ENCODE results near the gene C20orf202. TPM values are rescaled to one million over a fixed set of nuclear protein-coding genes. Genes with fewer than 3 reads are reported as not detected.

C20orf202 gene
- total and polyA plus RNA-seq, 9 of the 15 experiments (the other 6 are each of a cell fraction or from before 2014, with no cell fraction given), result 0.03 to 0.24 (median 0.15) TPM; not detected in 4

DNA sequence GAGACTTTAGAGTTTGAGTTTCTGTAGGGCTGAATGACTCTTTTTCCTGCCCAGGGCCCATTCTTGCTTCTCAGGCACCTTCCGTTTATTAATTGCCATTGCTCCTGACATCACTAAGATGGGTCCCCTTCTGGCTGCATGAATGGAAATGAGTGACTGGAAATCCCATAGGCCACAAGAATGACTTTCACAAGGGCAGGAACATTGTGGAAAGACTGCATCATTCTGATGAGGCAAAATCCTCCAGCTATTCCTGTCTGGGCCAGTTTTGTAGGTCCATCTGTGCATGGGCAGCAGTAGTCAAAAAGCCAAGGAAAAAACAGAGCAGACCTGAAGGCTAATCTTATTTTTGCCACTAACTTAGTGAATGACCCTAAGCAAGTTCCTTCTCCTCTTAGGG is 37.7 kb upstream of the C20orf202 start (continued):
- TF ChIP-seq E2F1 (CRISPR knock-in tag; IDR thresholded peaks at IDR 0.05), result no peak
- no peak for TF ChIP-seq NCOA2 (IDR thresholded peaks at IDR 0.05; ENCODE audit: partially characterized antibody in 2 of 2)
- no peak for TF ChIP-seq MAFF (IDR thresholded peaks at IDR 0.05; ENCODE audit: low read length)
- TF ChIP-seq, protein P1, sequence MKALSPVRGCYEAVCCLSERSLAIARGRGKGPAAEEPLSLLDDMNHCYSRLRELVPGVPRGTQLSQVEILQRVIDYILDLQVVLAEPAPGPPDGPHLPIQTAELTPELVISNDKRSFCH (CRISPR knock-in tag; IDR thresholded peaks at IDR 0.05), result no peak
- TF ChIP-seq, protein P1 (tag; IDR thresholded peaks at IDR 0.05), result no peak
- TF ChIP-seq, protein P2, sequence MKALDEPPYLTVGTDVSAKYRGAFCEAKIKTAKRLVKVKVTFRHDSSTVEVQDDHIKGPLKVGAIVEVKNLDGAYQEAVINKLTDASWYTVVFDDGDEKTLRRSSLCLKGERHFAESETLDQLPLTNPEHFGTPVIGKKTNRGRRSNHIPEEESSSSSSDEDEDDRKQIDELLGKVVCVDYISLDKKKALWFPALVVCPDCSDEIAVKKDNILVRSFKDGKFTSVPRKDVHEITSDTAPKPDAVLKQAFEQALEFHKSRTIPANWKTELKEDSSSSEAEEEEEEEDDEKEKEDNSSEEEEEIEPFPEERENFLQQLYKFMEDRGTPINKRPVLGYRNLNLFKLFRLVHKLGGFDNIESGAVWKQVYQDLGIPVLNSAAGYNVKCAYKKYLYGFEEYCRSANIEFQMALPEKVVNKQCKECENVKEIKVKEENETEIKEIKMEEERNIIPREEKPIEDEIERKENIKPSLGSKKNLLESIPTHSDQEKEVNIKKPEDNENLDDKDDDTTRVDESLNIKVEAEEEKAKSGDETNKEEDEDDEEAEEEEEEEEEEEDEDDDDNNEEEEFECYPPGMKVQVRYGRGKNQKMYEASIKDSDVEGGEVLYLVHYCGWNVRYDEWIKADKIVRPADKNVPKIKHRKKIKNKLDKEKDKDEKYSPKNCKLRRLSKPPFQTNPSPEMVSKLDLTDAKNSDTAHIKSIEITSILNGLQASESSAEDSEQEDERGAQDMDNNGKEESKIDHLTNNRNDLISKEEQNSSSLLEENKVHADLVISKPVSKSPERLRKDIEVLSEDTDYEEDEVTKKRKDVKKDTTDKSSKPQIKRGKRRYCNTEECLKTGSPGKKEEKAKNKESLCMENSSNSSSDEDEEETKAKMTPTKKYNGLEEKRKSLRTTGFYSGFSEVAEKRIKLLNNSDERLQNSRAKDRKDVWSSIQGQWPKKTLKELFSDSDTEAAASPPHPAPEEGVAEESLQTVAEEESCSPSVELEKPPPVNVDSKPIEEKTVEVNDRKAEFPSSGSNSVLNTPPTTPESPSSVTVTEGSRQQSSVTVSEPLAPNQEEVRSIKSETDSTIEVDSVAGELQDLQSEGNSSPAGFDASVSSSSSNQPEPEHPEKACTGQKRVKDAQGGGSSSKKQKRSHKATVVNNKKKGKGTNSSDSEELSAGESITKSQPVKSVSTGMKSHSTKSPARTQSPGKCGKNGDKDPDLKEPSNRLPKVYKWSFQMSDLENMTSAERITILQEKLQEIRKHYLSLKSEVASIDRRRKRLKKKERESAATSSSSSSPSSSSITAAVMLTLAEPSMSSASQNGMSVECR (CRISPR knock-in tag; IDR thresholded peaks at IDR 0.05), result no peak
- no peak for TF ChIP-seq POLR2G (IDR thresholded peaks at IDR 0.05; ENCODE audit: low read depth, low read length)
- no peak for TF ChIP-seq ZC3H11A (IDR thresholded peaks at IDR 0.05; ENCODE audit: low read depth, low read length)
- no peak for TF ChIP-seq PREB (CRISPR knock-in tag; IDR thresholded peaks at IDR 0.05)
- TF ChIP-seq ILF3 (IDR thresholded peaks at IDR 0.05; ENCODE audit: borderline replicate concordance), result no peak
